Thoracic aorta (tissue), 2 donors: ENCODE results near the gene RABGGTB. TPM values are rescaled to one million over a fixed set of nuclear protein-coding genes. Genes with fewer than 3 reads are reported as not detected.
"Not testable (repeated sequence)": the region's sequence is repeated elsewhere in the genome, so short reads cannot be mapped to it uniquely, and the experiment has no call there.

Source experiments
- ATAC-seq: fragments of 150-250 bp; one replicate; pipeline ENCODE4 v1.8.0; 2017; ENCODE audit warnings: low read depth; ENCODE audit not compliant: insufficient number of reproducible peaks, low FRiP score
- DNase-seq: peaks from one replicate; pipeline ENCODE4 v3.0.0-alpha.2; 2020; ENCODE audit warnings: low spot score
- H3K27ac ChIP-seq, 2 donors: fragments of 200-600 bp; sonication (generic); 1 replicate in 1 of 2; 2 replicates in 1 of 2; pipeline ENCODE4 v1.5.1; 2016; ENCODE audit warnings: mild to moderate bottlenecking in 2 of 2, moderate library complexity in 2 of 2
- H3K27me3 ChIP-seq: fragments of 200-600 bp; sonication (generic); replicated peaks from 2 replicates; pipeline ENCODE4 v1.6.0; 2016; ENCODE audit warnings: mild to moderate bottlenecking; ENCODE audit not compliant: insufficient read depth
- H3K36me3 ChIP-seq: fragments of 200-600 bp; sonication (generic); one replicate; pipeline ENCODE4 v1.5.1; 2016
- H3K4me1 ChIP-seq, 2 donors: fragments of 200-600 bp; sonication (generic); 1 replicate in 1 of 2; 2 replicates in 1 of 2; pipeline versions ENCODE4 v1.5.1 to v1.6.0; 2016; ENCODE audit warnings: low read depth in 2 of 2, mild to moderate bottlenecking in 1 of 2; ENCODE audit not compliant: control insufficient read depth in 1 of 2
- H3K4me3 ChIP-seq: fragments of 200-600 bp; sonication (generic); 2 replicates; pipeline ENCODE4 v1.5.1; 2016; ENCODE audit warnings: mild to moderate bottlenecking
- H3K9me3 ChIP-seq: fragments of 200-600 bp; sonication (generic); 2 replicates; pipeline ENCODE4 v1.5.1; 2016
- CTCF ChIP-seq: fragments of 200-600 bp; sonication (generic); IDR thresholded peaks from one replicate; pipeline ENCODE4 v1.5.1; 2019; ENCODE audit warnings: antibody characterized with exemption
- total RNA-seq, 2 donors: library from RNA; depleted of rRNA; stranded (reverse); fragments of >200 nt; gene quantifications; one replicate each; pipeline versions ENCODE4 v1.1.0 to v1.2.3, GENCODE V29; 2016

RABGGTB gene
- total RNA-seq, 2 donors from 2014 or later, result 47.9 to 88.3 TPM

GRCh38 chr1:75765697-75766355 is 20.2 kb upstream of the RABGGTB start:
- H3K9me3 ChIP-seq, result no peaks in the 10 kb centered on the region
- DNase-seq (no peak), ATAC-seq (peak; percentile 95)
- H3K36me3 ChIP-seq, result no peaks in the 10 kb centered on the region
- no peak for TF ChIP-seq CTCF
- peak overlapping the region; percentile 53 to 67 for H3K27ac ChIP-seq
- H3K4me3 ChIP-seq, result no peak overlapping the region
- H3K27me3 ChIP-seq, result no peaks in the 10 kb centered on the region
- H3K4me1 ChIP-seq, result peaks cover 0 to 18% of the 10 kb centered on the region in 2 donors

- H3K4me3 ChIP-seq, result no peak overlapping the region
- no peaks in the 10 kb centered on the region for H3K9me3 ChIP-seq
- peaks cover 0 to 18% of the 10 kb centered on the region in 2 donors for H3K4me1 ChIP-seq
- ATAC-seq, result no peak
- no peak for TF ChIP-seq CTCF
- H3K27me3 ChIP-seq, result no peaks in the 10 kb centered on the region
- DNase-seq, result no peak
- no peaks in the 10 kb centered on the region for H3K36me3 ChIP-seq
- H3K27ac ChIP-seq, result no peak overlapping the region
These were observed 18.0 kb upstream of the RABGGTB start for GRCh38 chr1:75768016-75768415.

- TF ChIP-seq CTCF, result no peak
- Histone ChIP-seq H3K27me3 (no peaks in the 10 kb centered on the region), H3K36me3 (no peaks in the 10 kb centered on the region), H3K4me3 (no peak overlapping the region), H3K27ac (no peak overlapping the region), H3K4me1 (peaks cover 0 to 8% of the 10 kb centered on the region in 2 donors), H3K9me3 (no peaks in the 10 kb centered on the region)
- ATAC-seq (no peak), DNase-seq (no peak)
These were observed 15.3 kb upstream of the RABGGTB start for GRCh38 chr1:75770761-75771160.

GRCh38 chr1:75771978-75772377 is 14.1 kb upstream of the RABGGTB start:
- H3K36me3 ChIP-seq, result no peaks in the 10 kb centered on the region
- H3K27me3 ChIP-seq, result no peaks in the 10 kb centered on the region
- H3K9me3 ChIP-seq, result no peaks in the 10 kb centered on the region
- no peak for DNase-seq
- no peaks in the 10 kb centered on the region for H3K4me1 ChIP-seq
- H3K27ac ChIP-seq, result no peak overlapping the region
- no peak for ATAC-seq
- no peak overlapping the region for H3K4me3 ChIP-seq
- TF ChIP-seq CTCF, result no peak

- not testable (repeated sequence) for H3K27me3 ChIP-seq, H3K27ac ChIP-seq, DNase-seq, H3K4me1 ChIP-seq, H3K9me3 ChIP-seq, ATAC-seq, H3K36me3 ChIP-seq, H3K4me3 ChIP-seq
These were observed 8.2 kb upstream of the RABGGTB start for GRCh38 chr1:75777812-75778211.

- H3K4me3 ChIP-seq, DNase-seq, H3K27ac ChIP-seq, H3K9me3 ChIP-seq, ATAC-seq, H3K4me1 ChIP-seq, H3K27me3 ChIP-seq, H3K36me3 ChIP-seq: not testable (repeated sequence)
These were observed 7.4 kb upstream of the RABGGTB start for GRCh38 chr1:75778694-75779093.

- H3K4me3 ChIP-seq, ATAC-seq, DNase-seq, H3K27me3 ChIP-seq, H3K36me3 ChIP-seq, H3K9me3 ChIP-seq, H3K27ac ChIP-seq, H3K4me1 ChIP-seq: not testable (repeated sequence)
These were observed 5.9 kb upstream of the RABGGTB start for GRCh38 chr1:75780183-75780582.

- not testable (repeated sequence) for DNase-seq, H3K27ac ChIP-seq, ATAC-seq, H3K9me3 ChIP-seq, H3K27me3 ChIP-seq, H3K36me3 ChIP-seq, H3K4me3 ChIP-seq
- H3K4me1 ChIP-seq, result peaks cover 16 to 28% of the 10 kb centered on the region in 2 donors
These were observed 2.1 kb upstream of the RABGGTB start for GRCh38 chr1:75783920-75784319.
